HG02938 (cell line): Measurements from ENCODE around the gene TMEM121.

Source experiments
- ATAC-seq: cut with Tn5 transposase; IDR thresholded peaks from one replicate; pipeline ENCODE4 v1.9.1; 2021; ENCODE audit warnings: mild to moderate bottlenecking, moderate library complexity; ENCODE audit not compliant: unreplicated experiment

TMEM121 gene

DNA sequence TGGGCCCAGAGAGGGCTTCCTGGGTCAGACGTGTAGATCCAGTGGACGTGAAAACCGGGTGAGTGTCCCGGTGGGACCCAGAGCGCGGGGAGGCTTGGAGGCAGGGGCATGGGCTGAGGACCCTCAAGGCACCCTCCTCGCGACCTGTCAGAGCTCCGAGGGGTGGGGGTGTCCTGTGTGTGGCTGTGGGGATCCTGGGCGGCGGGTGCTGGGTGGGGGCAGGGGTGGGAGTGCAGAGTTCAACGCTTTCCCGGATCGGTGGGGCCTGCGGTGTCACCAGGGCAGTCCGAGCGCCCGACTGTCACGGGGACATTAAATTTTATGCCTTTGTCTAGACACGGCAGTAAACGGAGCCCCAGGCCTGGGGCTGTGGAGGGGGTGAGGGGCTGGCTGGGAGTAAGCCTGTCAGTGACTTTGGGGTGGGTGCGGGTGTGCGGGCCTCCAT is 1.0 kb downstream of the TMEM121 start:
- no peak for ATAC-seq

DNA sequence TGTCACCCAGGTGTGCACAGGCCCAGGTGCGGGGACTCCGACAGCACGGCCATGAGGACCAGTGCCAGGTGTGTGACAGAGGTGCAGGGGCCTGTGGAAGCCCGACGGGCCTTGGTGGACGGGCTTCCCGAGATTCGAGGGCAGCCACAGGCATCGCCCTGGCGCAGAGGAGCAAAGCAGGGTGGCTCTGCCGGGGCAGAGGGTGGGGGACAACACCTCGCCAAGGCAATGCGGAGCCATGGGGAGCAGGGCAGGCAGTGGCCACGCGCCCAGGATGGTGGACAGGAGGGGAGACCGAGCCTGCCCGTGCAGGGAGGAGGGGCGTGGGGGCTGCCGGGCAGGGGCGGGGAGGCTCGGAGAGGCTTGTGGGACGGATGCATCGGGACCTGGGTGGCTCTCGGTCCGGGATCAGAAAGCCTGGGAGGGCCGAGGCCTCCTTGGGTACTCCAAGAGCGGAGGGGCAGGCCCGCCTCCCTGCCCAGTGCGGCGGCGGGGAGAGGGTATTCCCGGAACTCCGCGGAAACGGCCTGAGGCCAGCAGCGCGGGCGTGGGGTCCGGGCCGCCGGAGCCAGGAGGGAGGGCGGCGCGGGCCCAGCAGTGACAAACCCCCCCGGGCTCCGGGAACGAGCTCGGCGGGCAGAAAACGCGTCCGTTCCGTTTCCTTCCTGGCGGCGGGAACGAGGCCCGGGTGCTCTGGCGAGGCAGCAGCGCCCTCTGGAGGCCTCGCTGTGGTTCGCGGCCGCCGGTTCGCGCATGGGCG is 1.6 kb downstream of the TMEM121 start:
- no peak for ATAC-seq

DNA sequence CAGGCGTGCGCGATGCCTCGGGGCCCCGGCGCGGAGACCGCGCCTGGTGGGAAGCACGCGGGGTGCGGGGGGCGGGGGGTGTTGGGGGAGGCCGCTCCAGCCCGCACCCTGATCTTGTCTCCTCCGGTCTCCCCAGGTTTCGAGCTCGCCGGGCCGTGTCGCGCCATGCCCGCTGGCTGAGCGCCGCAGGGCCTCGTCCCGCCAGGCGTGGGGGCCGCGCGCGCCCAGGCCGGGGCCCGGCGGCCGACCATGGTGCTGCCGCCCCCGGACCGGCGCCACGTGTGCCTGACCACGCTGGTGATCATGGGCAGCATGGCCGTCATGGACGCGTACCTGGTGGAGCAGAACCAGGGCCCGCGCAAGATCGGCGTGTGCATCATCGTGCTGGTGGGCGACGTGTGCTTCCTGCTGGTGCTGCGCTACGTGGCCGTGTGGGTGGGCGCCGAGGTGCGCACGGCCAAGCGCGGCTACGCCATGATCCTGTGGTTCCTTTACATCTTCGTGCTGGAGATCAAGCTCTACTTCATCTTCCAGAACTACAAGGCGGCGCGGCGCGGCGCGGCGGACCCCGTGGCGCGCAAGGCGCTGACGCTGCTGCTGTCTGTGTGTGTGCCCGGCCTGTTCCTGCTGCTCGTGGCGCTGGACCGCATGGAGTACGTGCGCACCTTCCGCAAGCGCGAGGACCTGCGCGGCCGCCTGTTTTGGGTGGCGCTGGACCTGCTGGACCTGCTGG is 2.4 kb downstream of the TMEM121 start:
- no peak for ATAC-seq

DNA sequence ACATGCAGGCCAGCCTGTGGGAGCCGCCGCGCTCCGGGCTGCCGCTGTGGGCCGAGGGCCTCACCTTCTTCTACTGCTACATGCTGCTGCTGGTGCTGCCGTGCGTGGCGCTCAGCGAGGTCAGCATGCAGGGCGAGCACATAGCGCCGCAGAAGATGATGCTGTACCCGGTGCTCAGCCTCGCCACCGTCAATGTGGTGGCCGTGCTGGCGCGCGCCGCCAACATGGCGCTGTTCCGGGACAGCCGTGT is 2.9 kb downstream of the TMEM121 start:
- no peak for ATAC-seq

GRCh38 chr14:105529569-105530284 is 3.3 kb downstream of the TMEM121 start:
- no peak for ATAC-seq

GRCh38 chr14:105530285-105531087 is 4.1 kb downstream of the TMEM121 start:
- no peak for ATAC-seq

DNA sequence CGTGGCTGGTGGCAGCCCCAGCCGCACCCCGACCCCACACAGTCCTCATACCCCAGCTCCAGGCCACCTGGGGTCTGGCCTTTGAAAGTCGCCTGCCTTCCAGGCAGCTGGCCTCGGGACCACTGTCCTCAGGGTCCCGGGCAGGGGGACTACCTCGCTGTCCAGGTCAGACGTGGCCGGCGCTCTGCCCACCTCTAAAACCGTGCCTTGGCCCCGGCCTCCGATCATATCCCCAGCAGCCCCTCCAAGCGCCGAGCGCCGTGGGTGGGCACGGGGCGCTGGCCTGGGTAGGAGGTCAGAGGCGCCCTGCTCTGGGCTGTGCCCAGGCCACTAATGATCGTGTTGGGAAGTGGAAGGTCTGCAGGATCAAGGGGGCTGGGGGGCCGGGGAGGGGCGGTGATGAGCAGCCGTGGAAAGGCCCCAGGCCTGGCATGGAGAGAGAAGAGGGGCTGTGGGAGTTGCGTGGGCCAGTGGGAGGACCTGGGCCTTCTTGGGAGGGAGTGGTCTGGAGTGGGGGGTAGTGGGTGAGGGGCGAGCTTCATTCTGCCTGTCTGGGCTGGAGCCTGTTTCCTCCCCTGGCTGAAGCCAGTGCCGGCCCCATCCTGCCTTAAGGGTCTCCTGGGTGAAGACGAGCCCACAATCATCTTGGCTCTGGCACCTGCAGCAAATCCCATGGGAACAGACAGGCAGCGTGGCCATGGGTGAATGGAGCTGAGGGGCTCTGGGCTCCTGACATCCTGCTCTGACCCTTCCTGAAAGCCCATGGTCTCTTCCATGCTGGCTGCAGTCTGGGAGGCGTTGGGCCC is 4.9 kb downstream of the TMEM121 start:
- no peak for ATAC-seq

- no peak for ATAC-seq
Observed at GRCh38 chr14:105531894-105532623, 5.7 kb downstream of the TMEM121 start.

- ATAC-seq: no peak
Observed at GRCh38 chr14:105532735-105533141, 6.4 kb downstream of the TMEM121 start.

DNA sequence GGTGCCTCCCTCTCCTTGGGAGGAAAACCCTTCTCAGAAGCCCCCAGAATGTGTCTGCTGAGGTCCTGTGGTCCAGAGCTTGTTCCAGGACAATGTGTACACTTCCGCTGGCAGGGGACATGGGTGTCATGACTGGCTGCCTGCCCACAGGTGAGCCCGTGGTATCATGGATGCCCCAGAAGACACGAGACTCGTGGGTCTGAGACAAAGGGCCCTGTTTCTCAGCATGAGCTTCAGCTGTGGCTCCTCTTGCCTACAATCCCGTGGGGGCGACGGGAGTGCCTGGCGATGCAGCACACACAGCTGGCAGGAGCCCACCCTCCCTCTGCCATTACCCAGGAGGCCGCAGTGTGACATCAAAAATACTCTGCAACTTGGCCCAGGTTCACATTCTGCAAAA is 7.0 kb downstream of the TMEM121 start:
- ATAC-seq: no peak

DNA sequence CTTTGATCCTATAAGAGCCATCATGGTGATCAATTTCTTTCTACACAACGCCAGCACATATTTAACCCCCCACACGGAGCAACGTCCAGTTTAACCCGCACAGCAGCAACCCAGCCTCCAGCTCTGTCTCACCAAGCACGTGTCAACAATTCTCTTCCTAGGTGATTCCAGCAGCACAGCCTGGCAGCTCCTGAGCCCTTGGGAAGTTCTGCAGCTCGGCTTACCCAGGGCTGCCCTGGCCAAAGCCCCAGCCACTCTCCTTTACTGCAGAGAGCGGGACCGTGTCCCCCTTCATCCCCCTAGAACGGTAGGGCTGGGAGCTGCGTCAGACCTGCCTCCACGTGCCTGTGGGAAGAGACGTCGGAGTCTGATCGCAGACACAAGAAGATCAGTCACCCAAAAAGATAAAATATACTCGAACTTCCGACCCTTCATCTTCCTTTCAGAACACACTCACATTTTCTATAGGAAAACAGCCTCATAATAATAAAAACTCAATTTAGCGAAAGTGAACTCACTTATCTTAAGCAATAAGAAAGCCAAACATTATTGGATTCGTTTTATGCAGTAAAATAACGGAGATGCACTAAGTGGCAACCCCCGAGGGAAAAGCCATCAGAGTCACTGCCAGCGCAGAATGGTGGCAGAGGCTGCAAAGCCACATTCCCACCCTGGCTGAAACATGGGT is 7.6 kb downstream of the TMEM121 start:
- ATAC-seq: no peak

DNA sequence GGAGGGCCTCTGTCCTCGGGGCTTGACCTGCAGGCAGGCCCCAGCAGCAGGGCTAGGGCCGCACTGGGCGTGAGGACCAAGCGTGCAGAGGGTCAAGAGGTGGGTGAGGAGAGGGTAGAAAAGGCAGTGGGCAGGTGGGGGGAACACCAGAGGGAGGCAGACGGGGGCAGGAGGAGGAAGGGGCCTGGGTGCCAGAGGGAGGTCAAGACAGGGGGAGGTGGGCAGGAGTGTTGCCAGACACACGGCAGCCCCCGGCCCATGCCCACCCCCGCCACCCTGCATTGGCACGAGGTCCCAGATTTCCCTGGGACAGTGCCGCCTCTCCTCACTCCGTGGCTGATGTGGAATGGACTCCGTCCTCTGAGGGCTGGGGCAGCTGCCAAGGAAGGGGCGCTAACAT is 8.2 kb downstream of the TMEM121 start:
- ATAC-seq: no peak

DNA sequence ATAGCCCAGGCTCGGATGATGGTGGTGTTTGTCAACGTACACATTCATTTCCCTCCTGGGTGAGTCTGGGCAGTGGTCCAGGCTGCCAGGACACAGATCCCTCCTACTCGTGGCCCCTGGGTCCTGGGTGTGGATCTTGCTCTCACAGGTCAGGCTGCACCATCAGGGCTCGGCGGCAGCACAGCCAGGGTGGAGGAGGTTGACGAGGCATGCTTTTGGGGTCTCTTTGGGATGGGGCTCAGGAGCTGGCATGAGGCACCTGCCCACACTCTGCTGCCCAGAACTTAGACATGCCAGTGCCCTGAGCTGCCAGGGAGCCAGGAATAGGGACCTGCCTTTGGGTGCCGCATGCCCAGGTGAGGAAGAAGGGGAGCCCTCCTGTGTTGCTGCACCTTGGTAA is 9.7 kb downstream of the TMEM121 start:
- no peak for ATAC-seq

GRCh38 chr14:105536691-105537579 is 10.6 kb downstream of the TMEM121 start:
- ATAC-seq: no peak

DNA sequence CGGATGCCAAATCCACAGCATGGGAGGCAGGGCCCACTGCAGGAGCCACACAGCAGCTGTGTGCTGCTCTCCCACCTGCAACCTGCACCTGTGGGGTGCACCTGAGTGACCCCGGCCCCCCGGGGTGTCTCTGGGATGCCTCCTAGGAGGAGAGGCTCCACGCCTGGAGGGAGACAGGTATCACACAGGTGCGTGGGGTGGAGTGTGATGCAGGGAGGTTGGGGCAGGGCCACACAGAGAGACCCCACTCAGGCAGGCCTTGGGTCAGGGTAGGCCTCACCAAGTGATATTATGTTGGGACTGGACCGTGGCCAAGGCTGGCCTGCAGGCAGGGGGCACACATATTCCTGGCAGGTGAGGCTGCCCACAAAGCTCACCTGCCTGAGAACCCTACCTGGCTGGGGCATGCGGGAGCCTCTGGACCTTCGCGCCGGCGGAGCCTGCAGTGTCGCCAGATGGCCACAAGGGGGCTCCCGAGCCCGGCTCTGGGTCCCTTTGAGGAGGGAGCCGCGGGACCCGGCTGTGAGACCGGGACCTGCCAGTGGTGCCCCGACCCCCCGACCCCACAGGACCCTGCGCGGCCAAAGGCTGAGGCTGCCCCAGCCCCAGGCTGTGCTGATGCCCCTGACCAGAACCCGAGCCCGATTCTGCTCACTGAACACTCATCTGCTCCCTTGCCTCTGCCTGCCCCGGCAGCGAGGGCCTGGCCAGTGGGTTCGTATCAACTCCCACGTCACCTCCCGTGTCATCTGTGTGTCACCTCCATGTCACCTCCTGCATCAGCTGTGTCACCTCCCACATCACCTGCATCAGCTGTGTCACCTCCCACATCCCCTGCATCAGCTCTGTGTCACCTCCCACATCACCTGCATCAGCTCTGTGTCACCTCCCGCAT is 11.4 kb downstream of the TMEM121 start:
- no peak for ATAC-seq

- ATAC-seq: no peak
Observed at GRCh38 chr14:105538481-105539049, 12.2 kb downstream of the TMEM121 start.

DNA sequence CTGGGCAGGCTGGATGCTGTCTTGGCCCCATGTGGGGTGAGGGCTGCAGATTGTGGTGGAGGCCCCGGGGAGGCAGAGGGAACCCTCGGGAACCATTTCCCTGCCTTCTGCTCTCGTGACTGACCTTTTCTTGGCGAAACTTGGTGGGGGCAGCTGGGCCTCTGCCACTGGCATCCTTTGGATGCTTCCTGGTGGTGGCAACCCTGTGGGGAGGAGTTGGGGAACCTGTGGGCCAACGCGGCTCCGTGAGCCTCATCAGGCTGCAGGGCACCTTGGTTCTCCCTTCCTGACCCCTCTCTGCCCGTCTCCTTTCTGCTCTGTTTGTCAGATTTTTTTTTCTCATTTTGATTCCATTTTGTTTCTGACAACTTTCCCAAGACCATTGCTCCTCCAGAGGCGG is 14.4 kb downstream of the TMEM121 start:
- no peak for ATAC-seq
